ENCODE measurements around the gene ISG20L2. TPM values are rescaled to one million over a fixed set of nuclear protein-coding genes. Genes with fewer than 3 reads are reported as not detected.

Gene ISG20L2
- total RNA-seq, 1 donor from 2014 or later = 33.0 TPM

DNA sequence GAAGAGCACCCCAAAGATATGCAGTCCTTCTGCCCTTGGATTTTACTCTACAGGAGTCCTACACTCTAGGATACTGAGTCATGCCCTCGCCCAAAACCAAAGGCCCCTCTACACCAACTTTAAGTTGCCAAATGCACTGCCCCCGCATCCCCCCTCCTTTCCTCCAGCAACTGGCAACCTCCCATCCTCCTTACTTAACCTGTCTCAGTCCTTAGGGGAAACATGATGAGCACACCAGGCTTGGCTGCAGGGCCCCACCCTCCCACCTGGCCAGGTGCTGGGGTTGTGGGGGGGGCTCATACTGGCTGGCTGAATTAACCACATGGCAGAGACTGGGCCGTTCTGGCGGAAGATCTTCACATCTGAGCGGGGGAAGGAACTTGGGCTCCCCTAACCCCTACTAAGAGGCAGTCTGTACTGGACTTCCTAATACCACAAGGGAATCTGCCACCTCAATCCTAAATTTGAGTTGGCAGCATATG is 21.7 kb upstream of the ISG20L2 start:
- DNase-seq (ENCODE audit: extremely low spot score, unreplicated experiment) = no peak
- H3K27ac Mint-ChIP-seq (ENCODE audit: unreplicated experiment) = peak overlapping the region; percentile 100
- H3K4me1 Mint-ChIP-seq (ENCODE audit: unreplicated experiment) = peaks cover 66% of the 10 kb centered on the region
- H3K9me3 Mint-ChIP-seq (ENCODE audit: unreplicated experiment) = no peaks in the 10 kb centered on the region
- peak overlapping the region; percentile 88 for H3K4me3 Mint-ChIP-seq (ENCODE audit: unreplicated experiment)
- H3K36me3 Mint-ChIP-seq (ENCODE audit: unreplicated experiment) = peaks cover 3% of the 10 kb centered on the region
- TF ChIP-seq, protein P1, sequence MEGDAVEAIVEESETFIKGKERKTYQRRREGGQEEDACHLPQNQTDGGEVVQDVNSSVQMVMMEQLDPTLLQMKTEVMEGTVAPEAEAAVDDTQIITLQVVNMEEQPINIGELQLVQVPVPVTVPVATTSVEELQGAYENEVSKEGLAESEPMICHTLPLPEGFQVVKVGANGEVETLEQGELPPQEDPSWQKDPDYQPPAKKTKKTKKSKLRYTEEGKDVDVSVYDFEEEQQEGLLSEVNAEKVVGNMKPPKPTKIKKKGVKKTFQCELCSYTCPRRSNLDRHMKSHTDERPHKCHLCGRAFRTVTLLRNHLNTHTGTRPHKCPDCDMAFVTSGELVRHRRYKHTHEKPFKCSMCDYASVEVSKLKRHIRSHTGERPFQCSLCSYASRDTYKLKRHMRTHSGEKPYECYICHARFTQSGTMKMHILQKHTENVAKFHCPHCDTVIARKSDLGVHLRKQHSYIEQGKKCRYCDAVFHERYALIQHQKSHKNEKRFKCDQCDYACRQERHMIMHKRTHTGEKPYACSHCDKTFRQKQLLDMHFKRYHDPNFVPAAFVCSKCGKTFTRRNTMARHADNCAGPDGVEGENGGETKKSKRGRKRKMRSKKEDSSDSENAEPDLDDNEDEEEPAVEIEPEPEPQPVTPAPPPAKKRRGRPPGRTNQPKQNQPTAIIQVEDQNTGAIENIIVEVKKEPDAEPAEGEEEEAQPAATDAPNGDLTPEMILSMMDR (IDR thresholded peaks at IDR 0.05) = no peak
- no peaks in the 10 kb centered on the region for H3K27me3 Mint-ChIP-seq (ENCODE audit: unreplicated experiment)

DNA sequence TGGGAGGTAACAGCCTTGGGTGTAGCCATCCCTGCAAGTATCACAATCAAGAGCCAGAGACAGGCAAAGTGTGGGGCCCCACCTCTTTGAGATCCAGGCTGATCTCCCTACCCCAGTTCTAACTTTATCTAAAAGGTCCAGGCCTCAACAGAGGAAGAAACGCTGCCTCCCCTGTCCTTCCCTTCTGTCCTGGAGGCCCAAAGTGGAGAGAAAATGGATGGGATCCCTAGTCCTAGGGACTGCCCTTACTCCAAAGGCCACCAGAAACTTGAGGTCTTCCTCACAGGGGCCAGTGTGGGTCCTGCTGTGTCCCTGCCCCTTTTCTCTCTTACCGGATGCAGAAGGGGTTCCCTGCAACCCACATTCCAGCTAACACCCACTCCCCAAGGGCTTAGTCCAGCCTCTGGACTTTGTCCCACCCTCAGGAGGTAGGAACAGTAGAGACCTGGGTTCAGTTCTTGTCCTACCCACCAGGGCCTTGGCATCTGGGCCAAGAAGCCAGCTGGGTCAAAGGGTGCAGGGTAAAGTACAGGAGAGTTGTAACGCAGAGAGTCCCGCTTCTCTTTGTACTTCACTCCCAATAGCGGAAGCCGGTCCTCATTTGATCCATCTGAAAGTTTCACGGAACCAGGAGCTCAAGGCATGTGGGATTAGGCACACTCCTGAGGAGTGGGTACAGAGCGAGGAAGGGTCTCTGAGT is 21.0 kb upstream of the ISG20L2 start:
- Mint-ChIP-seq H3K27me3 (ENCODE audit: unreplicated experiment) (no peaks in the 10 kb centered on the region), H3K27ac (ENCODE audit: unreplicated experiment) (peak overlapping the region; percentile 100), H3K4me3 (ENCODE audit: unreplicated experiment) (peak overlapping the region; percentile 88), H3K4me1 (ENCODE audit: unreplicated experiment) (peaks cover 67% of the 10 kb centered on the region), H3K36me3 (ENCODE audit: unreplicated experiment) (peaks cover 5% of the 10 kb centered on the region), H3K9me3 (ENCODE audit: unreplicated experiment) (no peaks in the 10 kb centered on the region)
- DNase-seq (ENCODE audit: extremely low spot score, unreplicated experiment) = no peak
- TF ChIP-seq, protein P1 (IDR thresholded peaks at IDR 0.05) = no peak

DNA sequence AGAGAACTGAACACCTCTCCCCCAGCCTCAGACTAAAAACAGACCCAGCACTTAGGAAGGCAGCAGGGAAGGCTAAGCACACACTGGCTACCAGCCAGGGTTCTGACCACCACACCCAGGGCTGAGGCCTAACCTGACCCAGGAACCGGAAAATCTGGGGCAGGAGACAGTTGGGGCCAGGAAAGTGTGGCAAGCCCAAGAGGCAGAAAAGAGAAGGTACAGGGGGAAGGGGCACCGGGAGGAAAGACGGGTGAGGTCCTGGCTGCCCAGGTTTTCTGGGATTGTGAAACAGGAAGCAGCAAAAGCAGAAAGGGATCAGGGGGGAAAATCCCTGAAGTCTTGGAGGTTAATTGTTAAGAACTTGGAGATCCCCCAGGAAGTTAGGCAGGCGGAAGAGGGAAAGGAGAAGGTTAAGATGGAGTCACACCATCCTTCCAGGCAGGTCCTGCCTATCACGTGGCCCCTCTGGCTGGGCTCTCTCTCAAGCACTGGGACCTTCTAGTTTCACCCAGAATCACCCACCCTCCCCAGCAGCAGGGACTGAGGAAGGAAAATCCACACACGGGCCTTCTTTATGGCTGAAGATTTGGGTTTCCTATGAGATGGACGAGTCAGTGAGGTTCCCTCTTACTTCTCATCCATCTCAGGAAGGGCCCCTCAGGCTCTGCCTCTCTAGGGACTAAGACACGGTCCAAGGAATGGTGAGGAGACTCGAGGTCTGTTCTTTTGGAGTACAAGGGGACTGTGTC is 20.3 kb upstream of the ISG20L2 start:
- H3K4me3 Mint-ChIP-seq (ENCODE audit: unreplicated experiment) = peak overlapping the region; percentile 88
- no peaks in the 10 kb centered on the region for H3K27me3 Mint-ChIP-seq (ENCODE audit: unreplicated experiment)
- no peaks in the 10 kb centered on the region for H3K9me3 Mint-ChIP-seq (ENCODE audit: unreplicated experiment)
- TF ChIP-seq, protein P1 (IDR thresholded peaks at IDR 0.05) = no peak
- peaks cover 67% of the 10 kb centered on the region for H3K4me1 Mint-ChIP-seq (ENCODE audit: unreplicated experiment)
- H3K27ac Mint-ChIP-seq (ENCODE audit: unreplicated experiment) = peak overlapping the region; percentile 100
- no peak for DNase-seq (ENCODE audit: extremely low spot score, unreplicated experiment)
- H3K36me3 Mint-ChIP-seq (ENCODE audit: unreplicated experiment) = peaks cover 7% of the 10 kb centered on the region

DNA sequence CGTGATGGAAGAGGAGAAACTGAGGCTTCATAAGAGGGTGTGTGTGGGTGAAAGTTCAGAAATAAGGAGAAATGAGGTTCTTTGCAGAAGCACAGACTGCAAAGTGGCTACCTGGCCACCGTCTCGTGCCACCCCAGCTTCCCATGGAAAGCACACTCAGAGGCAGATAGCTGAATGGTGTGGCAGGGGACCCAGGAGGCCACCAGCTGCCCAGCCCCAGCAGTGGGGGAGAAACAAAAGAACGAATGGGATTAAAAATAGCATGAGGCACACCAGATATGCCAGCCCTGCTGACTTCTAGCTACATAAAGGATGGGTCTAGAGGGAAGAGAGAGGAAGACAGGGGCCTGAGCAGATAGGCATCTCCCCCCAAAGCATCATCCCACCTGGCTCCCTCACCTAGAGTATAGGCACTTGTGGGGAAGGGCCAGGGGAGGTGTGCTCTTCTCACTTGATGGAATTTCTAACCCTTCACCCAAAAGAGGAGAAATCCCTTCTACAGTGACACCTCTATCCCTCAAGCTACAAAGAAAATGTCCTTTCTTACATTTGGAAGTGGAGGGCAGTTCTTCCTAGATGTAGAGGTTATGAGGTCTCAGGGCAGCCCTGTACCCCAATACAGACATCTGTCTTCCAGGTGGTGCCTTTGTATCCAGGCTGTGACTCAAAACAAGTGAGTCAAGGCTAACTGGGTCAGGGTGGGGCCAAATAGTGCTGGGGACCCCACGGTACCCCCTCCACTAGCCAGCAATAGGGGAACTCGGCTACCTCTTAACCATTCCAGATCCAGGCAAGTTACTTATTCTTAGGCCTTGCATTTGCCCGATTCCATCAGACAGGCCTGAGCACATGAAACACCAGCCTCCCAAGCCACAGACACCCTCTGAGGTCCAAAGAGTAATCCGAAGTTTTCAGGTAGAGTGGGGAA is 19.4 kb upstream of the ISG20L2 start:
- Mint-ChIP-seq H3K36me3 (ENCODE audit: unreplicated experiment) (peaks cover 10% of the 10 kb centered on the region), H3K27me3 (ENCODE audit: unreplicated experiment) (no peaks in the 10 kb centered on the region), H3K4me1 (ENCODE audit: unreplicated experiment) (peaks cover 62% of the 10 kb centered on the region), H3K9me3 (ENCODE audit: unreplicated experiment) (no peaks in the 10 kb centered on the region), H3K27ac (ENCODE audit: unreplicated experiment) (peak overlapping the region; percentile 100), H3K4me3 (ENCODE audit: unreplicated experiment) (peak overlapping the region; percentile 88)
- TF ChIP-seq, protein P1 (IDR thresholded peaks at IDR 0.05) = no peak
- no peak for DNase-seq (ENCODE audit: extremely low spot score, unreplicated experiment)
